D721Med (cell line): ENCODE measurements around the gene SLC27A2.

Experiments used
- DNase-seq: peaks from one replicate; pipeline ENCODE4 v3.0.0; 2011; ENCODE audit warnings: low spot score; ENCODE audit not compliant: insufficient read length
- FAIRE-seq: peaks from 2 replicates; lab custom pipeline; 2011; peaks lifted over from hg19 to GRCh38; lab: Jason Lieb, UNC
- CTCF ChIP-seq: IDR thresholded peaks from 2 replicates; pipeline ENCODE4 v1.5.1; 2012; ENCODE audit warnings: mild to moderate bottlenecking, control low read depth; ENCODE audit not compliant: insufficient read depth; ENCODE audit errors: missing control alignments

Gene SLC27A2

GRCh38 chr15:50256188-50257041 lies 74.4 kb downstream of the SLC27A2 start:
- TF ChIP-seq CTCF = no peak
- no peak for FAIRE-seq
- DNase-seq = no peak

GRCh38 chr15:50257332-50257731 lies 75.3 kb downstream of the SLC27A2 start:
- no peak for TF ChIP-seq CTCF

GRCh38 chr15:50257924-50258323 lies 75.9 kb downstream of the SLC27A2 start:
- FAIRE-seq (no peak), DNase-seq (no peak)
- TF ChIP-seq CTCF = no peak

More at GRCh38 chr15:50257332-50257731, 75.3 kb downstream of the SLC27A2 start:
- DNase-seq (no peak), FAIRE-seq (no peak)

GRCh38 chr15:50259276-50259675 lies 77.3 kb downstream of the SLC27A2 start:
- FAIRE-seq = no peak
- DNase-seq = no peak
- TF ChIP-seq CTCF = no peak

GRCh38 chr15:50260969-50261496 lies 79.0 kb downstream of the SLC27A2 start:
- DNase-seq (no peak), FAIRE-seq (no peak)
- TF ChIP-seq CTCF = no peak

GRCh38 chr15:50261981-50262380 lies 80.0 kb downstream of the SLC27A2 start:
- FAIRE-seq = no peak
- DNase-seq = no peak
- TF ChIP-seq CTCF = no peak

GRCh38 chr15:50262533-50262932 lies 80.5 kb downstream of the SLC27A2 start:
- FAIRE-seq (no peak), DNase-seq (no peak)
- no peak for TF ChIP-seq CTCF
